ENCODE data around the gene CYP2R1. TPM values are rescaled to one million over a fixed set of nuclear protein-coding genes. Genes with fewer than 3 reads are reported as not detected.

Gene CYP2R1
- 7.9 TPM for total RNA-seq
- long read RNA-seq, partial matches to known transcripts, result 0 of 7 reads
- long read RNA-seq, other reads (novel, unspliced or antisense), result 4 of 7 reads

GRCh38 chr11:14892036-14892556 lies at the start of gene CYP2R1:
CYP2R1 (minus strand) TSS chr11:14892231; CDS start chr11:14892205, 26 bp downstream.
- DNase-seq (ENCODE audit: low spot score), result peak; percentile 98
- intact Hi-C loops (cut with DNase I), result loop anchor here (2.0 to 5.0 kb wide), 2 partner anchors 249 to 355 kb away; partner anchors contain the start of gene PDE3B

- intact Hi-C loops (cut with DNase I), result no loop called here
- DNase-seq (ENCODE audit: low spot score), result no peak
Measured at GRCh38 chr11:14938936-14939335, 46.9 kb upstream of the CYP2R1 start.

- intact Hi-C loops (cut with DNase I), result no loop called here
- no peak for DNase-seq (ENCODE audit: low spot score)
Measured at GRCh38 chr11:14934641-14935351, 42.8 kb upstream of the CYP2R1 start.

- DNase-seq (ENCODE audit: low spot score), result no peak
- intact Hi-C loops (cut with DNase I), result no loop called here
Measured at GRCh38 chr11:14932447-14932846, 40.4 kb upstream of the CYP2R1 start.

- intact Hi-C loops (cut with DNase I), result no loop called here
- no peak for DNase-seq (ENCODE audit: low spot score)
Measured at GRCh38 chr11:14930369-14930768, 38.3 kb upstream of the CYP2R1 start.

GRCh38 chr11:14927146-14927545 lies 35.1 kb upstream of the CYP2R1 start:
- intact Hi-C loops (cut with DNase I), result no loop called here
- no peak for DNase-seq (ENCODE audit: low spot score)

- no peak for DNase-seq (ENCODE audit: low spot score)
- intact Hi-C loops (cut with DNase I), result no loop called here
Measured at GRCh38 chr11:14924318-14924717, 32.3 kb upstream of the CYP2R1 start.

GRCh38 chr11:14916403-14916802 lies 24.4 kb upstream of the CYP2R1 start:
- DNase-seq (ENCODE audit: low spot score), result no peak
- intact Hi-C loops (cut with DNase I), result no loop called here

- intact Hi-C loops (cut with DNase I), result no loop called here
Measured at GRCh38 chr11:14914536-14914935, 22.5 kb upstream of the CYP2R1 start.

GRCh38 chr11:14908214-14908880 lies 16.3 kb upstream of the CYP2R1 start:
- intact Hi-C loops (cut with DNase I), result loop anchor here (5.0 kb wide), 2 partner anchors 169 to 371 kb away; no protein-coding TSS in a partner anchor
- DNase-seq (ENCODE audit: low spot score), result no peak

More at GRCh38 chr11:14914536-14914935, 22.5 kb upstream of the CYP2R1 start:
- no peak for DNase-seq (ENCODE audit: low spot score)

GRCh38 chr11:14907411-14908213 lies 15.6 kb upstream of the CYP2R1 start:
- peak; percentile 89 for DNase-seq (ENCODE audit: low spot score)
- intact Hi-C loops (cut with DNase I), result loop anchor here (5.0 kb wide), 2 partner anchors 170 to 370 kb away; no protein-coding TSS in a partner anchor

- no peak for DNase-seq (ENCODE audit: low spot score)
- intact Hi-C loops (cut with DNase I), result loop anchor here (5.0 kb wide), 2 partner anchors 170 to 370 kb away; no protein-coding TSS in a partner anchor
Measured at GRCh38 chr11:14906993-14907392, 15.0 kb upstream of the CYP2R1 start.

GRCh38 chr11:14906578-14906977 lies 14.5 kb upstream of the CYP2R1 start:
- DNase-seq (ENCODE audit: low spot score), result no peak
- intact Hi-C loops (cut with DNase I), result loop anchor here (5.0 kb wide), 2 partner anchors 171 to 369 kb away; no protein-coding TSS in a partner anchor

GRCh38 chr11:14905104-14906033 lies 13.3 kb upstream of the CYP2R1 start:
- DNase-seq (ENCODE audit: low spot score), result peak; percentile 78
- intact Hi-C loops (cut with DNase I), result loop anchor here (5.0 kb wide), 2 partner anchors 172 to 368 kb away; no protein-coding TSS in a partner anchor

GRCh38 chr11:14904745-14905103 lies 12.7 kb upstream of the CYP2R1 start:
- intact Hi-C loops (cut with DNase I), result loop anchor here (5.0 kb wide), 2 partner anchors 173 to 367 kb away; no protein-coding TSS in a partner anchor

GRCh38 chr11:14902650-14903350 lies 10.8 kb upstream of the CYP2R1 start:
- intact Hi-C loops (cut with DNase I), result no loop called here
- DNase-seq (ENCODE audit: low spot score), result no peak

More at GRCh38 chr11:14904745-14905103, 12.7 kb upstream of the CYP2R1 start:
- peak; percentile 94 for DNase-seq (ENCODE audit: low spot score)

- no peak for DNase-seq (ENCODE audit: low spot score)
- intact Hi-C loops (cut with DNase I), result no loop called here
Measured at GRCh38 chr11:14898906-14899305, 6.9 kb upstream of the CYP2R1 start.

GRCh38 chr11:14898355-14898754 lies 6.3 kb upstream of the CYP2R1 start:
- no peak for DNase-seq (ENCODE audit: low spot score)
- intact Hi-C loops (cut with DNase I), result no loop called here
